Gastroesophageal sphincter (tissue), 3 donors: ENCODE measurements around the gene SLC8A2.

Experiments used
- CTCF ChIP-seq, 4 experiments: fragments of 200-600 bp in 2 of 4; fragments of 450-650 bp in 2 of 4; sonication (generic) in 1 of 4; IDR thresholded peaks; one replicate each; pipeline ENCODE4 v1.5.1; 2017 to 2019; ENCODE audit warnings: antibody characterized with exemption in 4 of 4, mild to moderate bottlenecking in 2 of 4, moderate library complexity in 2 of 4
- EP300 ChIP-seq: sonication (generic); formaldehyde crosslinking; IDR thresholded peaks from one replicate; pipeline ENCODE4 v1.6.1; 2017; ENCODE audit warnings: antibody characterized with exemption, mild to moderate bottlenecking
- POLR2A ChIP-seq, 2 donors: fragments of 450-650 bp; IDR thresholded peaks; one replicate each; pipeline ENCODE4 v1.6.1; 2017; ENCODE audit warnings: antibody characterized with exemption in 2 of 2, mild to moderate bottlenecking in 2 of 2, moderate library complexity in 1 of 2
- POLR2AphosphoS5 ChIP-seq: sonication (generic); formaldehyde crosslinking; IDR thresholded peaks from one replicate; pipeline ENCODE4 v1.6.1; 2017; ENCODE audit warnings: antibody characterized with exemption

GRCh38 chr19:47405197-47405550 lies 66.5 kb downstream of the SLC8A2 start:
- TF ChIP-seq CTCF (IDR thresholded peaks at IDR 0.05) = no peak
- TF ChIP-seq POLR2A (IDR thresholded peaks at IDR 0.05) = no peak
- TF ChIP-seq EP300 = no peak
- no peak for TF ChIP-seq POLR2AphosphoS5
